Naive B cell (primary cell): Measurements from ENCODE around the gene PAQR7. TPM values are rescaled to one million over a fixed set of nuclear protein-coding genes. Genes with fewer than 3 reads are reported as not detected.
"Not testable (repeated sequence)": the region's sequence is repeated elsewhere in the genome, so short reads cannot be mapped to it uniquely, and the experiment has no call there.

Experiments
- ATAC-seq, 2 donors: fragments of 150-1000 bp; cut with Tn5 transposase; 2 replicates each; pipeline ENCODE4 v1.10.0; 2021; ENCODE audit warnings: low read depth in 2 of 2, mild to moderate bottlenecking in 2 of 2, moderate library complexity in 2 of 2
- DNase-seq: peaks from one replicate; pipeline ENCODE4 v3.0.0; 2022
- H3K27ac Mint-ChIP-seq, 6 donors: one replicate each; pipeline ENCODE4 v1.8.0; 2020 to 2022; ENCODE audit warnings: mild to moderate bottlenecking in 6 of 6, mixed read lengths in 6 of 6, moderate library complexity in 5 of 6, inconsistent platforms in 2 of 6
- H3K27me3 Mint-ChIP-seq, 3 donors: one replicate each; pipeline ENCODE4 v1.8.0; 2021 to 2022; ENCODE audit warnings: mixed read lengths in 3 of 3, mild to moderate bottlenecking in 1 of 3
- H3K36me3 Mint-ChIP-seq, 2 donors: one replicate each; pipeline ENCODE4 v1.8.0; 2020 to 2022; ENCODE audit warnings: mixed read lengths in 2 of 2, inconsistent platforms in 1 of 2, mild to moderate bottlenecking in 1 of 2
- H3K4me1 Mint-ChIP-seq, 3 donors: one replicate each; pipeline ENCODE4 v1.8.0; 2020 to 2022; ENCODE audit warnings: mixed read lengths in 3 of 3, inconsistent platforms in 1 of 3, mild to moderate bottlenecking in 1 of 3, moderate library complexity in 1 of 3
- H3K4me3 Mint-ChIP-seq, 8 donors: one replicate each; pipeline ENCODE4 v1.8.0; 2020 to 2022; ENCODE audit warnings: mild to moderate bottlenecking in 8 of 8, mixed read lengths in 8 of 8, moderate library complexity in 8 of 8, inconsistent platforms in 2 of 8
- H3K9me3 Mint-ChIP-seq, 7 donors: one replicate each; pipeline ENCODE4 v1.8.0; 2020 to 2022; ENCODE audit warnings: mixed read lengths in 7 of 7, mild to moderate bottlenecking in 5 of 7, inconsistent platforms in 2 of 7, moderate library complexity in 1 of 7
- polyA plus RNA-seq, 6 donors: library from polyadenylated mRNA; unstranded; fragments of 300-500 nt; fragmentation: Illumina TruSeq; gene quantifications; one replicate each; pipeline ENCODE4 v1.2.3, GENCODE V29; 2021; ENCODE audit warnings: low read depth in 6 of 6

Gene PAQR7
- polyA plus RNA-seq, 6 donors from 2014 or later, result 0.08 to 0.24 (median 0.12) TPM; not detected in 2

DNA sequence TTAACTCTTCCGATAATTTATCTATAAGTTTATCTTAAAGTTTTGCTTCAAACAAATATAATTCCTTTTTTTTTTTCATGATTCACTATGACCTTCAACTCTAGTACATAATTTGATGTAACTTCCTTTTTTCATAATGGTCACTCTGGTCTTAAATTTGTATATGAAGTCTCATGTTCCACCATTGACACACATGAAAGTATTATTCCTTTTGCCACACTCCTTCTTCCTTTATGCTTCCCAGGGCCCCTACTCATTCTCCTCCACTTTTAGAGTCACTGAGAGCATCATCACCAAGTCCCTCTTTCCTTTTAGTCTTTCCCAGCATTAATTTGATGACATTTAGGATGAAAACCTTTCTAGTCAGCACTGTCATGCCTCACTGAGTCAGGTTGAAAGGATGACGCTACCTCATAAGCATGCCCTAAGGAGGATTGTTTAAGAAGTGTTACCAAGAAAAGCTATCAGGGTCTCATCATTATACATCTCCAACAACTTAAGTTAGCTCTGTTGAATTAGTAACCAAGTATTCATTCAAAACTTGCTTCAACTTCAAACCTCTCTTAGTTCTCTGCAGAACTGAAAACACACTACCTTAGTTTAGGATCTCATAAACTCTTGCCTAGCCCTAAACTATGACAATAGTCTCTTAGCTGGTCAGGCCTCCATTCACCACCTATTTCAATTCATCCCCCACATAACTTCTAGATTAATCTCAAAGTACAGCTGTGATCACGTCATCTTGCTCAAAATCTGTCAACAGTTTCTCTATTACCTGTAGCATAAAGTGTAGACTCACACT is 30.8 kb downstream of the PAQR7 start:
- H3K36me3 Mint-ChIP-seq, result no peaks in the 10 kb centered on the region
- peaks cover 0 to 3% (median 0%) of the 10 kb centered on the region in 3 donors for H3K4me1 Mint-ChIP-seq

DNA sequence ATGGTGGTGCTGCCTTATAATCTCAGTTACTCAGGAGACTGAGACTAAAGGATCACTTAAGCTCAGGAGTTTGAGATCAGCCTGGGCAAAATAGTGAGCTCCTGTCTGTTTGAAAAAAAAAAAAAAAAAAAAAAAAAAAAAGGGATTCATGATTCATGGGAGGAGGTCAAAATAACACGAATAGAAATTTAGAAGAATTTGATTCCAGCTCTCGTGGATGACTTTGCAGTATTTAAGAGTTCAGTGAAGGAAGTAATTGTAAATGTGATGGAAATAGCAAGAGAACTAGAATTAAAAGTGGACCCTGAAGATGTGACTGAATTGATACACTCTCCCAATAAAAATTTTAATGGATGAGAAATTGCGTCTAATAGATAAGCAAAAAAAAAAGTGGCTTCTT is 32.0 kb downstream of the PAQR7 start:
- Mint-ChIP-seq H3K4me3 (no peak overlapping the region), H3K36me3 (no peaks in the 10 kb centered on the region), H3K27ac (peak overlapping the region in 1 of 6 donors; percentile 5), H3K27me3 (no peaks in the 10 kb centered on the region), H3K9me3 (peaks cover 0 to 19% (median 4%) of the 10 kb centered on the region in 7 donors), H3K4me1 (peaks cover 0 to 3% (median 0%) of the 10 kb centered on the region in 3 donors)
- DNase-seq, result no peak
- no peak for ATAC-seq

More for the DNA sequence above, 30.8 kb downstream of the PAQR7 start:
- no peak overlapping the region for H3K4me3 Mint-ChIP-seq
- peak overlapping the region in 1 of 6 donors; percentile 73 for H3K27ac Mint-ChIP-seq
- DNase-seq (no peak), ATAC-seq (no peak)
- H3K9me3 Mint-ChIP-seq, result peaks cover 0 to 9% (median 4%) of the 10 kb centered on the region in 7 donors
- H3K27me3 Mint-ChIP-seq, result no peaks in the 10 kb centered on the region

DNA sequence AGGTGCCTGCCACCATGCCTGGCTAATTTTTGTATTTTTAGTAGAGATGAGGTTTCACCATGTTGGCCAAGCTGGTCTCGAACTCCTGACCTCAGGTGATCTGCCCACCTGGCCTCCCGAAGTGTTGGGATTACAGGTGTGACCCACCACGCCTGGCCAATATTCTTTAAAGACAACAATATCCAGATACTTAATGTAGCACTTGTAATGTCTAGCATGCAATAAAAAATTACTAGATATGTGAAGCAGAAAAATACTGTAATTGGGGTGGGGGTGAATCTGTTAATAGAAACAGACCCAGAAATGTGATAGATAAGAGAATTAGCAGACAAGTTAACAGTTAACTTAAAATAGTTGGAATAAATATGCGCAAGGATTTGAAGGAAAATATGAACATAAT is 35.7 kb downstream of the PAQR7 start:
- not testable (repeated sequence) for H3K36me3 Mint-ChIP-seq, H3K4me3 Mint-ChIP-seq, ATAC-seq, H3K27ac Mint-ChIP-seq, H3K4me1 Mint-ChIP-seq, H3K27me3 Mint-ChIP-seq, DNase-seq
- H3K9me3 Mint-ChIP-seq, result peaks cover 0 to 19% (median 4%) of the 10 kb centered on the region in 7 donors

- Mint-ChIP-seq H3K4me3 (no peak overlapping the region), H3K4me1 (no peaks in the 10 kb centered on the region), H3K27ac (no peak overlapping the region), H3K27me3 (no peaks in the 10 kb centered on the region), H3K9me3 (peaks cover 0 to 19% (median 4%) of the 10 kb centered on the region in 7 donors), H3K36me3 (peaks cover 0 to 7% of the 10 kb centered on the region in 2 donors)
- DNase-seq (no peak), ATAC-seq (no peak)
Observed at GRCh38 chr1:25837262-25837875, 38.1 kb downstream of the PAQR7 start.

DNA sequence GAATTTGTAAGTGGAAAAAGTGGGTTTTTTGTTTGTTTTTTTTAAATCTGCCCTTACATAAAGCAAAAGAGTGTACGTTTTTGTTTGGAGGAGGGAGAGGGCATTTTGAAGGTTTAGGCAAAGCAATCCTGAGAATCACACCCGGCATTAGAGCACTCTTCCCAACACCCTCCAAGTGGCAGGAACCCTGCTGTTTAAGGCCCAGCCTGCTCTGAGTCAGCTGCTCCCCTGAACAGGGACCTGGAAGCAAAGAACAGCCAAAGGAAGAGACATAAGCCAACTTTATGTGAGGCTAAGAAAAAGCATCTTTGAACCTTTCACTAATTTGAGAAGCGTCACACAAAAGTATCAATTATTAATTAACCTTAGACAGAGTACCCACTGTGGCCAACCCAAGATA is 38.8 kb downstream of the PAQR7 start:
- Mint-ChIP-seq H3K9me3 (peaks cover 0 to 19% (median 4%) of the 10 kb centered on the region in 7 donors), H3K36me3 (peaks cover 1 to 7% of the 10 kb centered on the region in 2 donors), H3K27me3 (no peaks in the 10 kb centered on the region), H3K4me3 (no peak overlapping the region), H3K4me1 (no peaks in the 10 kb centered on the region), H3K27ac (peak overlapping the region in 1 of 6 donors; percentile 69)
- ATAC-seq (no peak), DNase-seq (no peak)

DNA sequence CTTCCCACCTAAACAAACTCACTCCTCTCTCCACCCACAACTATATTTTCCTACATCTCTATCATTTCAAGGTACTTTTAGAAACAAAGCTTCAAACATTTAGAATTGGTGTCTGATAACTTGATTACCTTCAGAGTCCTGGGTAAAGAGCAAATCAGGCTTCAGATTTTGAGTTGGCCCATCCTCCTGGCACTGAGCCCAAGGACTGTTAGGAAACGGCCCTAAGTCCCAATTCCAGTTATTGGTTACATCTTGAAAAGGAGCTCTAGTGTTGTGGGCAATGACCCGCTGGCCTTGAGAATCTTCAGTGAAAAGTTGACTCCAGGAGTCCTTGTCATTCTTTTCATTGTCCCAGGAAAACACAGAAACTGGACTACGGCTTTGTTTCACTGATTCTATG is 40.6 kb downstream of the PAQR7 start:
- H3K4me1 Mint-ChIP-seq, result no peaks in the 10 kb centered on the region
- peaks cover 0 to 11% (median under 1%) of the 10 kb centered on the region in 7 donors for H3K9me3 Mint-ChIP-seq
- ATAC-seq (no peak), DNase-seq (no peak)
- H3K36me3 Mint-ChIP-seq, result peaks cover 13 to 15% of the 10 kb centered on the region in 2 donors
- H3K27me3 Mint-ChIP-seq, result no peaks in the 10 kb centered on the region
- no peak overlapping the region for H3K27ac Mint-ChIP-seq
- no peak overlapping the region for H3K4me3 Mint-ChIP-seq

DNA sequence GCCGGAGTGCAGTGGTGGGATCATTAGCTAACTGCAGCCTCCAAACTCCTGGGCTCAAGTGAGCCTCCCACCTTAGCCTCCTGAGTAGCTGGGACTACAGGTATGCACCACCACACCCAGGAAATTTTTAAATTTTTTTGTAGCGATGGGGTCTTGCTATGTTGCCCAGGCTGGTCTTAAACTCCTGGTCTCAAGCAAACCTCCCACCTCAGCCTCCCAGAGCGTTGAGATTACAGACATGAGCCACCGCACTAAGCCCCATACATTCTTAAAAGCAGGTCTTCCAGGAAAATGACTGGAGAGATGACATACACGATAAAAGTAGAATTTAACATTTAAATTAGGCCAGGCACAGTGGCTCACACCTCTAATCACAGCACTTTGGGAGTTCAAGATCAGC is 42.4 kb downstream of the PAQR7 start:
- H3K4me3 Mint-ChIP-seq, result no peak overlapping the region
- H3K27me3 Mint-ChIP-seq, result no peaks in the 10 kb centered on the region
- ATAC-seq (no peak), DNase-seq (no peak)
- no peaks in the 10 kb centered on the region for H3K4me1 Mint-ChIP-seq
- H3K9me3 Mint-ChIP-seq, result no peaks in the 10 kb centered on the region
- peaks cover 20 to 23% of the 10 kb centered on the region in 2 donors for H3K36me3 Mint-ChIP-seq
- H3K27ac Mint-ChIP-seq, result peak overlapping the region in 1 of 6 donors; percentile 11

GRCh38 chr1:25832336-25833037 is 43.0 kb downstream of the PAQR7 start:
- DNase-seq (no peak), ATAC-seq (no peak)
- no peaks in the 10 kb centered on the region for H3K27me3 Mint-ChIP-seq
- no peak overlapping the region for H3K4me3 Mint-ChIP-seq
- no peaks in the 10 kb centered on the region for H3K4me1 Mint-ChIP-seq
- no peaks in the 10 kb centered on the region for H3K9me3 Mint-ChIP-seq
- H3K36me3 Mint-ChIP-seq, result peaks cover 25 to 28% of the 10 kb centered on the region in 2 donors
- no peak overlapping the region for H3K27ac Mint-ChIP-seq

- no peaks in the 10 kb centered on the region for H3K4me1 Mint-ChIP-seq
- H3K27me3 Mint-ChIP-seq, result no peaks in the 10 kb centered on the region
- peaks cover 25 to 28% of the 10 kb centered on the region in 2 donors for H3K36me3 Mint-ChIP-seq
- H3K27ac Mint-ChIP-seq, result no peak overlapping the region
- DNase-seq (no peak), ATAC-seq (no peak)
- no peak overlapping the region for H3K4me3 Mint-ChIP-seq
- no peaks in the 10 kb centered on the region for H3K9me3 Mint-ChIP-seq
Observed at GRCh38 chr1:25831569-25832196, 43.8 kb downstream of the PAQR7 start.

- Mint-ChIP-seq H3K9me3 (no peaks in the 10 kb centered on the region), H3K27me3 (no peaks in the 10 kb centered on the region), H3K36me3 (peaks cover 21 to 25% of the 10 kb centered on the region in 2 donors), H3K4me1 (peaks cover 0 to 6% (median 3%) of the 10 kb centered on the region in 3 donors), H3K4me3 (no peak overlapping the region), H3K27ac (no peak overlapping the region)
- no peak for ATAC-seq
- DNase-seq, result no peak
Observed at GRCh38 chr1:25829046-25829445, 46.5 kb downstream of the PAQR7 start.

GRCh38 chr1:25828491-25828890 is 47.0 kb downstream of the PAQR7 start:
- DNase-seq, result no peak
- Mint-ChIP-seq H3K27ac (no peak overlapping the region), H3K9me3 (no peaks in the 10 kb centered on the region), H3K4me3 (no peak overlapping the region), H3K36me3 (peaks cover 21 to 25% of the 10 kb centered on the region in 2 donors), H3K4me1 (peaks cover 0 to 6% (median 3%) of the 10 kb centered on the region in 3 donors), H3K27me3 (no peaks in the 10 kb centered on the region)
- no peak for ATAC-seq

DNA sequence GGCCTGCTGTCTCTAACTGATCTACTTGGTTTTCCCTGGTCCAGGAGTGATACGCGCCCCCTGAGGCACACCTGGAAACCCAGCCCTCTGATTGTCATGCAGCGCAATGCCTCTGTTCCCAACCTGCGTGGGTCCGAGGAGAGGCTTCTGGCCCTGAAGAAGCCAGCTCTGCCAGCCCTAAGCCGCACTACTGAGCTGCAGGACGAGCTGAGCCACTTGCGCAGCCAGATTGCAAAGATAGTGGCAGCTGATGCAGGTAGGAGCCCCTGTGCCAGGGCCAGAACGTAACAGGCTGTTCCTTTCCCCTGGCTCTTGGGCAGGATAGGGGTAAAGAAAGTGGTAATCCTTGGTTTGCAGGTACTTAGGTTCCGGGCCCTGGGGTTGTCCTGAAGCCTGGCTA is 48.9 kb downstream of the PAQR7 start:
- H3K27ac Mint-ChIP-seq, result no peak overlapping the region
- H3K9me3 Mint-ChIP-seq, result no peaks in the 10 kb centered on the region
- peaks cover 8 to 15% (median 11%) of the 10 kb centered on the region in 3 donors for H3K4me1 Mint-ChIP-seq
- no peak overlapping the region for H3K4me3 Mint-ChIP-seq
- H3K36me3 Mint-ChIP-seq, result peaks cover 21 to 23% of the 10 kb centered on the region in 2 donors
- DNase-seq, result no peak
- no peak for ATAC-seq
- no peaks in the 10 kb centered on the region for H3K27me3 Mint-ChIP-seq

GRCh38 chr1:25825605-25826004 is 49.9 kb downstream of the PAQR7 start:
- H3K27ac Mint-ChIP-seq, result no peak overlapping the region
- ATAC-seq, result no peak
- no peak for DNase-seq
- no peaks in the 10 kb centered on the region for H3K27me3 Mint-ChIP-seq
- H3K36me3 Mint-ChIP-seq, result peaks cover 13 to 16% of the 10 kb centered on the region in 2 donors
- peaks cover 18 to 25% (median 21%) of the 10 kb centered on the region in 3 donors for H3K4me1 Mint-ChIP-seq
- no peak overlapping the region for H3K4me3 Mint-ChIP-seq
- H3K9me3 Mint-ChIP-seq, result no peaks in the 10 kb centered on the region
